ENCODE results near the gene MYLK4. TPM values are rescaled to one million over a fixed set of nuclear protein-coding genes. Genes with fewer than 3 reads are reported as not detected.

MYLK4 gene
- total RNA-seq, 4 donors from 2014 or later, result 0.65 to 1.5 (median 0.93) TPM

- TF ChIP-seq CTCF (IDR thresholded peaks at IDR 0.05; ENCODE audit: low read depth), result no peak
Observed at GRCh38 chr6:2794171-2794730, 43.5 kb upstream of the MYLK4 start.

- no peak for TF ChIP-seq CTCF (IDR thresholded peaks at IDR 0.05; ENCODE audit: low read depth)
Observed at GRCh38 chr6:2793534-2794151, 42.9 kb upstream of the MYLK4 start.

GRCh38 chr6:2792330-2793110 lies 41.8 kb upstream of the MYLK4 start:
- TF ChIP-seq CTCF (IDR thresholded peaks at IDR 0.05; ENCODE audit: low read depth), result no peak

GRCh38 chr6:2791450-2791974 lies 40.8 kb upstream of the MYLK4 start:
- no peak for TF ChIP-seq CTCF (IDR thresholded peaks at IDR 0.05; ENCODE audit: low read depth)

GRCh38 chr6:2790588-2791449 lies 40.1 kb upstream of the MYLK4 start:
- no peak for TF ChIP-seq CTCF (IDR thresholded peaks at IDR 0.05; ENCODE audit: low read depth)

GRCh38 chr6:2786269-2786668 lies 35.5 kb upstream of the MYLK4 start:
- no peak for TF ChIP-seq CTCF (IDR thresholded peaks at IDR 0.05; ENCODE audit: low read depth)

All from subcutaneous adipose tissue (tissue), 4 donors.